ENCODE measurements around the gene MRPL40.
A peak's percentile ranks its signal among the peaks of the same experiment; 100 is the strongest.
"Not testable (repeated sequence)": the region's sequence is repeated elsewhere in the genome, so short reads cannot be mapped to it uniquely, and the experiment has no call there.

MRPL40 gene

DNA sequence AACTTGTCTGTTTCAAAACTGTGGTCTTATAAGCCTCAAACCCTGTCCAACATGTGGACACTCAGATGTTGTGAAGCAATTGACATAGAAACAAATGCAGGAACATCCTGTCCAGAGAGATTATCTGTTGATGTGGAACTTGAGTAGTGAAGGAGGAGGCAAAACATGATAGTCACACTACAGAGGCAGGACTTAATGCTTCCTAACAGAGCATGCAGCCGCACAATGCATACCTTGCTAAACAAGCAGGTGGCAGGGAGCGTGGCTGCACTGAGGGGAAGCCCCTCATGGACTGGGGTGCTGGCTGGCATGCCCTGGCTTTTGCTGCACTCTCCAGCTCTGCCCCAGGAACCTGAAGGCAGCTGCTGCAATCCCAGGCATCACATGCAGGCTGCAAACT is 9.8 kb downstream of the MRPL40 start:
- peak overlapping the region; percentile 47 for H3K27ac Mint-ChIP-seq
- H3K4me3 Mint-ChIP-seq, result no peak overlapping the region
- ATAC-seq (replicated peaks) (no peak), DNase-seq (no peak)
- no peaks in the 10 kb centered on the region for H3K27me3 Mint-ChIP-seq
- H3K36me3 Mint-ChIP-seq, result peaks cover 20 to 44% of the 10 kb centered on the region in 2 donors
- peaks cover 27 to 51% of the 10 kb centered on the region in 2 donors for H3K4me1 Mint-ChIP-seq
- H3K9me3 Mint-ChIP-seq, result no peaks in the 10 kb centered on the region

DNA sequence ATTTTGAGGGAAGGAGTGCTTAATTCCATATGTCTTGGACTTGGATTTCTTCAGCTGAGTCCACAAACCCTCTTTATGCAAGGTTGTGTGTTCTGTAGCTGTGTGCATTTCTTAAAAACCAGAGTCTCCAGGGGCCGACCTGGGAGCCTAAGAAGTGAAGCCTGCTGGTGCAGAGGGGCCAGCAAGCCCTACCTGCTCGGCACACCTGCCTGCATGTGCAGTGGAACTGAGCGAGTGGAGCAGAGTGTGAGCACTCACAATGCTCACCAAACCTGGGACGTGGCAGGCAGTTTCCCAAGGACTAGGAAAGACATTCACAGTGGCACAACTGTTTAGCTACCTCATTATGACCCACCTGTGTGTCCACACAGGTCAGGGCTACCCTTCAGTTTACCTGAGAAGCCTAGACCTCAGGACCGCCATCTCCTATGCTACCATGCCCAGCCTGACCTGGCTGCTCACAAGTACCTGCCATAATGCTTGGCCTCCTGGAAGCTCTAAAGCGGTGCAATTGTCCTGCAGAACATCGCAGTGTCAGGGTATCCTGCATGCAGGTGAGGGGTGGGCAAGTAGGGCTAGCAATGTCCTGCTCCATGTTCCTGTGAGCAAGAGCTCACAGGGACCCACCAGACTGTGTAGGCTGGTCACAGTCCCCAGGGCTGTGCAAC is 11.3 kb downstream of the MRPL40 start:
- Mint-ChIP-seq H3K27me3 (no peaks in the 10 kb centered on the region), H3K27ac (peak overlapping the region; percentile 14), H3K4me3 (no peak overlapping the region), H3K4me1 (peaks cover 30 to 59% of the 10 kb centered on the region in 2 donors), H3K9me3 (no peaks in the 10 kb centered on the region), H3K36me3 (peaks cover 18 to 40% of the 10 kb centered on the region in 2 donors)
- no peak for DNase-seq
- no peak for ATAC-seq (replicated peaks)

DNA sequence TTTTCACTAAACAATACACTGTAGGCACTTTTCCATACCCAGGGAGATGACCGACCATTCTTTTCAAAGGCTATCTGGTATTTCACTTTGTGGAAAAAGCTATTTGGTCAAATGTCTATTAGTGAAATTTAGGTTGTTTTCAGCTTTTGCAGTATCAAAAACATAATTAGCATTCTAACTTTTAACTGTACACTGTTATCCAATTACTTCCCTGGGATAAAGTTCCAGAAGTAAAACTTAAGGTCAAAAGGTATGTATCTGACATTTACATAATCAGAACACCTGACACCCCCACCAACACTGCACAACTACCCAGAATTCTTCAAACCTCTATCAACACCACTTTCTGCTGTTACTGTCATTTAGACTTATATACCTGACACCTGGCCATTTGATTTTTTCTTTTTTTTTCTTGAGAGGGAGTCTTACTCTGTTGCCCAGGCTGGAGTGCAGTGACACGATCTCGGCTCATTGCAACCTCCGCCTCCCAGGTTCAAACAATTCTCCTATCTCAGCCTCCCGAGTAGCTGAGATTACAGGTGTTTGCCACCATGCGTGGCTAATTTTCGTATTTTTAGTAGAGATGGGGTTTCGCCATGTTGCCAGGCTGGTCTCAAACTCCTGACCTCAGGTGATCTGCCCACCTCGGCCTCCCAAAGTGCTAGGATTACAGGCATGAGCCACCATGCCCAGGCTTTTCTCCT is 13.1 kb downstream of the MRPL40 start:
- peaks cover 32 to 62% of the 10 kb centered on the region in 2 donors for H3K4me1 Mint-ChIP-seq
- H3K27ac Mint-ChIP-seq, result peak overlapping the region; percentile 51
- not testable (repeated sequence) for H3K27me3 Mint-ChIP-seq; DNase-seq; ATAC-seq (replicated peaks); H3K9me3 Mint-ChIP-seq; H3K4me3 Mint-ChIP-seq
- H3K36me3 Mint-ChIP-seq, result peaks cover 18 to 37% of the 10 kb centered on the region in 2 donors

- Mint-ChIP-seq H3K4me3 (peak overlapping the region; percentile 88 to 91), H3K9me3 (no peaks in the 10 kb centered on the region), H3K27ac (peak overlapping the region; percentile 99), H3K27me3 (no peaks in the 10 kb centered on the region), H3K4me1 (peaks cover 34 to 61% of the 10 kb centered on the region in 2 donors), H3K36me3 (peaks cover 13 to 37% of the 10 kb centered on the region in 2 donors)
- DNase-seq, result no peak
- ATAC-seq (replicated peaks), result no peak
These were observed 14.4 kb downstream of the MRPL40 start for GRCh38 chr22:19446603-19447329.

DNA sequence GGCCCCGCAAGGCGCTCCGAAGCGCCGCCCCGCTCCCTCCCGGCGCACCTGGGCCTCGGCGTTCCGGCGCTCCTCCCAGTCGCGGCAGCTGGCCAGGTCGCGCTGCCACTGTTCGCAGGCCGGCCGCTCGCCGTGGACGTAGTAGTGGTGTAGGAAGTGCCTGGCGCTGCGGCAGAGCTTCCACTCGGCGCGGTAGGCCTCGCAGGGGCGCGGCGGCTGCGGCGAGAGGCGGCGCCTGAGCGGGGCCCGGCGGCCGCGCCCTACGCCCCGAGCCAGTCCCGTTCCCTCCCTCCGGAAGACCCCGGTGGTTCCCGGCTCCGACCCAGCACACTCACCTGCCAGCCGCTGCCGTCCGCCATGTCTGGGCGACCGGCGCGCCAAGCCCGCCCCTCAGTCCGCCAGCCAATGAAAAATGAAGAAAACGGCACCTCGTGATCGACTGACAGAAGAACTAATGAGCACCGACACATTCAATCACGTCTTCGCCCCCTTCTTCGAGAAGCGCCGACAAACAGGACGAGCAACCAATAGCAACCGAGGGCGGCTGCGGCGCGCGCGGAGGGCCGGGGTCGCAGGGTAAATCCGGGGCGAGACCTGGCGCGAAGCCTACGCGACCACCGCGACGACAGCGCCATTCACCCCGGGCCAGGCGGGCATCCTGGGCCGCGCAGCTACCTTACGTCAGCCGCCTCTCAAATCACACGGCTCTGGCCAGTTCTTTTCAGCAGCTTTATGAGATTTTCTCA is 15.2 kb downstream of the MRPL40 start, which contains the start of gene C22orf39:
Gene C22orf39 (minus strand): TSS at position 382 of the 746 bp plus-strand sequence. CDS start 23 bp downstream, at position 359.
- ATAC-seq (replicated peaks) (peak; percentile 85 to 89), DNase-seq (peak; percentile 88)
- H3K4me3 Mint-ChIP-seq, result peak within 1 kb of the TSS; percentile 88 to 91
- no peaks in the 10 kb centered on the region for H3K27me3 Mint-ChIP-seq
- peaks cover 32 to 56% of the 10 kb centered on the region in 2 donors for H3K4me1 Mint-ChIP-seq
- H3K36me3 Mint-ChIP-seq, result peaks cover 12 to 36% of the 10 kb centered on the region in 2 donors
- no peaks in the 10 kb centered on the region for H3K9me3 Mint-ChIP-seq
- H3K27ac Mint-ChIP-seq, result peak within 1 kb of the TSS; percentile 99

DNA sequence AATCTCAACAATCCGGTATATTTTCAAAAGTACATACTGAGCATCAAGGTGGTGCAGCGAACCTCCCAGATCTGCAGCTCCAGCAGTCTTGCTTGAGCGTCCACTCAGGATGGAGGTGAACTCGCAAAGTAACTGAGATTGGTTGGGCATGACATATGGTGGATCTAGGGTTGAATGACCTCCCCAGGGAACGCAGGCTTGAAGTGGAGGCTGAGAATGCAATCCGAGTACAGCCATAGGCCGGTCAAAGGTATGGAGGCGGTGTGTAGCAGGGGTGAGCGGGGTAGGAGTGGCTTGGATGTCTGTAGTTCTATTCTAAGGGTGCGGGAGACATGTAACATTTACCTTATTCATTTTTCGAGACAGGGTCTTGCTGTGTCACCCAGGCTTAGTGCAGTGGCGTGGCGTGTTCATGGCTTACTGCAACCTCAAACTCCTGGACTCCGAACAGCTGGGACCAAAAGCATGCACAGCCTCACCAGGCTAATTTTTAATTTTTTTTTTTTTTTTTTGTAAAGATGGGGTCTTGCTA is 15.8 kb downstream of the MRPL40 start:
- H3K27ac Mint-ChIP-seq, result peak overlapping the region; percentile 99
- H3K36me3 Mint-ChIP-seq, result peaks cover 14 to 41% of the 10 kb centered on the region in 2 donors
- H3K27me3 Mint-ChIP-seq, result no peaks in the 10 kb centered on the region
- H3K4me1 Mint-ChIP-seq, result peaks cover 29 to 52% of the 10 kb centered on the region in 2 donors
- peak overlapping the region; percentile 88 to 91 for H3K4me3 Mint-ChIP-seq
- no peaks in the 10 kb centered on the region for H3K9me3 Mint-ChIP-seq
- peak; percentile 76 for DNase-seq
- ATAC-seq (replicated peaks), result peak; percentile 82 to 83

DNA sequence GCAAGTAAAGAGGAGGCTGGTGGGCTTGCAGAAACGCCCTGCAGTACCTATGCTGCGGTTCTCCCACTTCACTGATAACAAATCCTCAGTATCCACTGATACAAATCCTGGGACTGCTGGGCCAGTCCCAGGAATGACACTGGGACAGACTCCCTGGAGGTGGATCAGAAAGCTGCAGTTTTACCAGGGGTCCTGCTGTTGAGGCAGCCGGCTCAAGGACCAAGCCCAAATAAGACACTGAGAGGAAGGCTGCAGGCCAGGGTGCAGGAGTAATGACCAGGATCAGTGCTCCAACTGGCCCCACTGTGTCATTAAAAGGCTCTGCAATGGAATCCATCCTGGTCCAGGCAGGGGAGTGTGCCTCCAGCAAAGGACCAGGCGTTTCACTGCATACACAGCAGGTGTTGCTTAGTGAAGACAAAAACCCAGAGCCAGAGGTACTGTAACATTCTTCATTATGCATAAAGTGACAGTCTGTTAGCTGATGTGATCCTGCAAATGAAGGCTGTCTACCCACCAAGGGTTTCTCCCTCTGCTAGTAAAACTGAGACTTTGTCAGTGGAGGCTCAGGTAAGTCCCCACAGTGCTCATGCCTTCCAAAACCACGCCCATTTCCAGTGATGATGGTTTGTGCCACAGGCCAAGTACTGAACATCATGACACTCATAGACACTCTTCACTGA is 16.5 kb downstream of the MRPL40 start:
- Mint-ChIP-seq H3K27ac (no peak overlapping the region), H3K4me3 (peak overlapping the region; percentile 49 to 88), H3K4me1 (peaks cover 28 to 45% of the 10 kb centered on the region in 2 donors), H3K27me3 (no peaks in the 10 kb centered on the region), H3K9me3 (no peaks in the 10 kb centered on the region), H3K36me3 (peaks cover 19 to 39% of the 10 kb centered on the region in 2 donors)
- DNase-seq (peak; percentile 30), ATAC-seq (replicated peaks) (peak in 1 of 2 donors; percentile 30)

GRCh38 chr22:19449422-19449767 is 17.1 kb downstream of the MRPL40 start:
- Mint-ChIP-seq H3K27me3 (no peaks in the 10 kb centered on the region), H3K27ac (peak overlapping the region; percentile 42), H3K4me3 (peak overlapping the region in 1 of 2 donors; percentile 23), H3K36me3 (peaks cover 23 to 41% of the 10 kb centered on the region in 2 donors), H3K9me3 (no peaks in the 10 kb centered on the region), H3K4me1 (peaks cover 28 to 39% of the 10 kb centered on the region in 2 donors)
- no peak for DNase-seq
- no peak for ATAC-seq (replicated peaks)

DNA sequence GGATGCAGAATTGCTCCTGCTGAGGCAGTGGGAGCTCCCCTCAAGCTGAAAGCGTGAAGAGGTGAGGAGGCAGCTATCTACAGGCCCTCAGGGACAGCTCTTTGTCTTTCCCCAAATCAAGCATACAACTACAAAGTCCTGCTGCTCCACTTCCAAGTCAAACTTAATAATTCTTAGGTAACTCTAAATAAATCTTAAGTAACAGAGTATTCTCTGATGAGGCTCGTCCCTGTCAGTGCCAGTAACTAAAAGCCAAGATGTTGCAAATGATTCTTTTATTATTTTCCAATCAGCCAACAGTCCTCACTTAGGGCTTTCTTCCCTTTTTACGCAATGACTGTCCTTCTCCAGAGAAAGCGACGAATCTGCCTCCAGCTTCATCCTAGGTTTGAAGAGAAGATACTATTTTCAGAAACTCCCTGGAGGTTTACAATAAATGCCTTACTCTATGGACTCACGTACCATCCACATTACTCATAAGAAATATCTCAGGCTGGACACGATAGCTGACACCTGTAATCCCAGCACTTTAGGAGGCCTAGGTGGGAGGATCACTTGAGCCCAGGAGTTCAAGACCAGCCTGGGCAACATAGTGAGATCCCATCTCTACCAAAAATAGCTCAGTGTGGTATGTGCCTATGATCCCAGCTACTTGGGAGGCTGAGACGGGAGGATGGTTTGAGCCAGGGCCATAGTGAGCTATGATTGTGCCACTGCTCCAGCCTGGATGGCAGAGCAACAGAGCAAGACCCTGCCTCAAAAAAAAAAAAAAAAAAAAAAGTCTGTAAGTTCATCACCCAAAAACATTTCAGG is 18.2 kb downstream of the MRPL40 start:
- H3K4me1 Mint-ChIP-seq, result peaks cover 23 to 28% of the 10 kb centered on the region in 2 donors
- ATAC-seq (replicated peaks) (no peak), DNase-seq (no peak)
- H3K27ac Mint-ChIP-seq, result peak overlapping the region; percentile 69
- no peaks in the 10 kb centered on the region for H3K9me3 Mint-ChIP-seq
- no peak overlapping the region for H3K4me3 Mint-ChIP-seq
- H3K36me3 Mint-ChIP-seq, result peaks cover 28 to 48% of the 10 kb centered on the region in 2 donors
- no peaks in the 10 kb centered on the region for H3K27me3 Mint-ChIP-seq

DNA sequence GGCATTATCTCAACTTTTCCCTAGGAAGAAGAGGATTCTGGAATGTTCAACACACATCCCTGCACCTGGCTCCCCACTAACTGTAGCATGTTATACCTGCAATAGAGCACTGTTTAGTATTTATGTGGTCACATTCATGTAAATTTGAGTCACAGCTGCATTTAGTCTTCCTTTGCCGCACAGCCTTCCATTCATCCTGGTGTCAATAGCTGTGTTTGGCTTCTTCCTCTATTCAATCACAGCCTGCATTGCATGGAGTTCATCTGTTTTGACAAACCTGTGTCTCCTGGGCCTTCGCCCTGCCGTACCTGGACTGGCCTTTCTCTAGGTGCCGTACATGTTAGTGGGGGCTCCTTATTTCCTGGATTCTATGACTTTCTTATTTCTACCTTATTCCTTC is 19.2 kb downstream of the MRPL40 start:
- DNase-seq, result no peak
- Mint-ChIP-seq H3K4me3 (no peak overlapping the region), H3K9me3 (no peaks in the 10 kb centered on the region), H3K36me3 (peaks cover 36 to 51% of the 10 kb centered on the region in 2 donors), H3K27ac (no peak overlapping the region), H3K27me3 (no peaks in the 10 kb centered on the region), H3K4me1 (peaks cover 17 to 19% of the 10 kb centered on the region in 2 donors)
- ATAC-seq (replicated peaks), result no peak

- Mint-ChIP-seq H3K9me3 (no peaks in the 10 kb centered on the region), H3K4me1 (peaks cover 2 to 6% of the 10 kb centered on the region in 2 donors), H3K27me3 (no peaks in the 10 kb centered on the region), H3K36me3 (peaks cover 41 to 53% of the 10 kb centered on the region in 2 donors), H3K27ac (no peak overlapping the region), H3K4me3 (no peak overlapping the region)
- no peak for DNase-seq
- ATAC-seq (replicated peaks), result no peak
These were observed 21.4 kb downstream of the MRPL40 start for GRCh38 chr22:19453718-19454117.

- Mint-ChIP-seq H3K27ac (no peak overlapping the region), H3K27me3 (no peaks in the 10 kb centered on the region), H3K4me3 (no peak overlapping the region), H3K36me3 (peaks cover 41 to 53% of the 10 kb centered on the region in 2 donors), H3K4me1 (peaks cover 0 to 5% of the 10 kb centered on the region in 2 donors), H3K9me3 (no peaks in the 10 kb centered on the region)
- ATAC-seq (replicated peaks) (no peak), DNase-seq (no peak)
These were observed 21.8 kb downstream of the MRPL40 start for GRCh38 chr22:19454156-19454555.

Data from stimulated activated naive B cell treated with anti-CD40 and anti-IgM and Interleukin-4, amounts not matched to agents 10 μg/mL and 1 μg/mL and 100 μg/mL, for 72 hours (primary cell).